Measurements from ENCODE around the gene ADK. TPM values are rescaled to one million over a fixed set of nuclear protein-coding genes. Genes with fewer than 3 reads are reported as not detected.

The ADK gene
- total and polyA plus RNA-seq, 2 donors (not counting 1 experiment from before 2014, with no cell fraction given): 25.3 to 47.8 TPM

- no peaks in the 10 kb centered on the region for H3K36me3 ChIP-seq (ENCODE audit: control insufficient read depth, insufficient read depth, low read length)
- no peaks in the 10 kb centered on the region for H3K9me3 ChIP-seq (ENCODE audit: control insufficient read depth, insufficient read depth, low read depth, low read length)
- no peak overlapping the region for H3K4me3 ChIP-seq (replicated peaks in 1 of 4; ENCODE audit: control extremely low read depth in 1 of 4, insufficient read depth in 1 of 4, low read depth in 3 of 4, low read length in 4 of 4)
- H3K27ac ChIP-seq (ENCODE audit: insufficient read depth, low read length): no peak overlapping the region
- no peaks in the 10 kb centered on the region for H3K79me2 ChIP-seq (ENCODE audit: control insufficient read depth, insufficient read depth, low read length)
- no peak for DNase-seq (ENCODE audit: low read depth in 2 of 2)
- H3K27me3 ChIP-seq (ENCODE audit: control insufficient read depth, insufficient read depth, low read length): no peaks in the 10 kb centered on the region
- no peak overlapping the region for H3K9ac ChIP-seq (ENCODE audit: insufficient read depth, low read length)
- peak overlapping the region; percentile 61 for H3K4me2 ChIP-seq (ENCODE audit: extremely low read depth, insufficient read depth, low read length)
- no peaks in the 10 kb centered on the region for H3K4me1 ChIP-seq (ENCODE audit: control insufficient read depth, extremely low read depth, insufficient read depth, low read length)
- no peaks in the 10 kb centered on the region for H4K20me1 ChIP-seq (ENCODE audit: control insufficient read depth, extremely low read depth, insufficient read depth, low read length)
- TF ChIP-seq EZH2 (IDR thresholded peaks at IDR 0.05; ENCODE audit: low read length, missing control alignments) (no peak), CTCF (conservative IDR thresholded peaks at IDR 0.05 in 1 of 2, IDR thresholded peaks at IDR 0.05 in 1 of 2; ENCODE audit: low read depth in 1 of 2, low read length in 2 of 2) (no peak)
- no peak overlapping the region for H2AFZ ChIP-seq (ENCODE audit: low read length)
These were observed 448.7 kb downstream of the ADK start for GRCh38 chr10:74599672-74600071.

- Histone ChIP-seq H4K20me1 (ENCODE audit: control insufficient read depth, extremely low read depth, insufficient read depth, low read length) (no peaks in the 10 kb centered on the region), H3K27ac (ENCODE audit: insufficient read depth, low read length) (no peak overlapping the region), H2AFZ (ENCODE audit: low read length) (no peak overlapping the region), H3K9me3 (ENCODE audit: control insufficient read depth, insufficient read depth, low read depth, low read length) (no peaks in the 10 kb centered on the region), H3K4me2 (ENCODE audit: extremely low read depth, insufficient read depth, low read length) (no peak overlapping the region), H3K36me3 (ENCODE audit: control insufficient read depth, insufficient read depth, low read length) (no peaks in the 10 kb centered on the region), H3K9ac (ENCODE audit: insufficient read depth, low read length) (no peak overlapping the region), H3K27me3 (ENCODE audit: control insufficient read depth, insufficient read depth, low read length) (no peaks in the 10 kb centered on the region), H3K4me3 (replicated peaks in 1 of 4; ENCODE audit: control extremely low read depth in 1 of 4, insufficient read depth in 1 of 4, low read depth in 3 of 4, low read length in 4 of 4) (no peak overlapping the region), H3K4me1 (ENCODE audit: control insufficient read depth, extremely low read depth, insufficient read depth, low read length) (no peaks in the 10 kb centered on the region), H3K79me2 (ENCODE audit: control insufficient read depth, insufficient read depth, low read length) (no peaks in the 10 kb centered on the region)
- TF ChIP-seq EZH2 (IDR thresholded peaks at IDR 0.05; ENCODE audit: low read length, missing control alignments) (no peak), CTCF (conservative IDR thresholded peaks at IDR 0.05 in 1 of 2, IDR thresholded peaks at IDR 0.05 in 1 of 2; ENCODE audit: low read depth in 1 of 2, low read length in 2 of 2) (no peak)
- DNase-seq (ENCODE audit: low read depth in 2 of 2): no peak
These were observed 449.1 kb downstream of the ADK start for GRCh38 chr10:74600170-74600569.

GRCh38 chr10:74602576-74602975 is 451.6 kb downstream of the ADK start:
- no peaks in the 10 kb centered on the region for H3K27me3 ChIP-seq (ENCODE audit: control insufficient read depth, insufficient read depth, low read length)
- H3K27ac ChIP-seq (ENCODE audit: insufficient read depth, low read length): no peak overlapping the region
- no peak overlapping the region for H3K4me3 ChIP-seq (replicated peaks in 1 of 4; ENCODE audit: control extremely low read depth in 1 of 4, insufficient read depth in 1 of 4, low read depth in 3 of 4, low read length in 4 of 4)
- no peaks in the 10 kb centered on the region for H3K4me1 ChIP-seq (ENCODE audit: control insufficient read depth, extremely low read depth, insufficient read depth, low read length)
- H2AFZ ChIP-seq (ENCODE audit: low read length): no peak overlapping the region
- no peaks in the 10 kb centered on the region for H3K36me3 ChIP-seq (ENCODE audit: control insufficient read depth, insufficient read depth, low read length)
- no peak overlapping the region for H3K9ac ChIP-seq (ENCODE audit: insufficient read depth, low read length)
- no peaks in the 10 kb centered on the region for H3K9me3 ChIP-seq (ENCODE audit: control insufficient read depth, insufficient read depth, low read depth, low read length)
- H3K4me2 ChIP-seq (ENCODE audit: extremely low read depth, insufficient read depth, low read length): no peak overlapping the region
- H4K20me1 ChIP-seq (ENCODE audit: control insufficient read depth, extremely low read depth, insufficient read depth, low read length): no peaks in the 10 kb centered on the region
- no peak for DNase-seq (ENCODE audit: low read depth in 2 of 2)
- TF ChIP-seq EZH2 (IDR thresholded peaks at IDR 0.05; ENCODE audit: low read length, missing control alignments): no peak
- no peak for TF ChIP-seq CTCF (conservative IDR thresholded peaks at IDR 0.05 in 1 of 2, IDR thresholded peaks at IDR 0.05 in 1 of 2; ENCODE audit: low read depth in 1 of 2, low read length in 2 of 2)
- H3K79me2 ChIP-seq (ENCODE audit: control insufficient read depth, insufficient read depth, low read length): no peaks in the 10 kb centered on the region

Data from fibroblast of lung (primary cell).